ENCODE data around the gene CXCR1. TPM values are rescaled to one million over a fixed set of nuclear protein-coding genes. Genes with fewer than 3 reads are reported as not detected.

CXCR1 gene
- total RNA-seq, 1 experiment from 2014 or later, result not detected

- Histone ChIP-seq H3K9me3 (ENCODE audit: control insufficient read depth, low read depth, low read length) (no peaks in the 10 kb centered on the region), H2BK15ac (ENCODE audit: low read depth, low read length) (0 out of 2 replicates have a peak overlapping the region, but pooled peaks have one; percentile 59), H3K9ac (ENCODE audit: extremely low read depth, insufficient read length, low read length) (no peak overlapping the region), H3K14ac (ENCODE audit: insufficient read depth, low read length) (no peak overlapping the region), H3K23me2 (ENCODE audit: insufficient read length, low read depth, low read length, poor library complexity, severe bottlenecking) (no peaks in the 10 kb centered on the region), H3K27ac (ENCODE audit: insufficient read length, low read depth, low read length) (no peak overlapping the region), H2AK5ac (ENCODE audit: insufficient read length, low read length) (no peak overlapping the region), H2BK5ac (ENCODE audit: insufficient read length, low read length) (no peak overlapping the region), H3K4me1 (ENCODE audit: insufficient read depth, low read length) (no peaks in the 10 kb centered on the region; the same call in 1 of the 2 replicates), H3K4ac (ENCODE audit: low read depth, low read length) (no peak overlapping the region), H3K79me2 (ENCODE audit: insufficient read depth, low read length) (no peaks in the 10 kb centered on the region), H3K27me3 (ENCODE audit: insufficient read depth, low read length) (no peaks in the 10 kb centered on the region; the same call in 1 of the 2 replicates), H3K79me1 (ENCODE audit: insufficient read depth, low read depth, low read length, poor library complexity, severe bottlenecking) (no peaks in the 10 kb centered on the region), H3T11ph (ENCODE audit: low read length) (no peak overlapping the region), H2BK12ac (ENCODE audit: insufficient read length, low read depth, low read length) (no peak overlapping the region), H2BK20ac (ENCODE audit: low read depth, low read length, poor library complexity, severe bottlenecking) (no peak overlapping the region), H3K4me2 (ENCODE audit: insufficient read depth, insufficient read length, low read length) (no peak overlapping the region), H2AFZ (ENCODE audit: low read length) (no peak overlapping the region), H3K56ac (ENCODE audit: insufficient read length, low read depth, low read length) (no peak overlapping the region), H4K8ac (replicated peaks; ENCODE audit: insufficient read length, low read depth, low read length) (no peak overlapping the region), H2BK120ac (ENCODE audit: low read depth, low read length, poor library complexity, severe bottlenecking) (no peak overlapping the region), H4K5ac (ENCODE audit: insufficient read length, low read depth, low read length) (peak overlapping the region; percentile 46), H3K23ac (ENCODE audit: insufficient read length, low read depth, low read length) (no peak overlapping the region), H4K91ac (ENCODE audit: insufficient read length, low read depth, low read length) (no peak overlapping the region), H4K20me1 (ENCODE audit: control insufficient read depth, insufficient read depth, insufficient read length) (no peaks in the 10 kb centered on the region), H3K18ac (ENCODE audit: insufficient read length, low read depth, low read length) (no peak overlapping the region)
- H3K4me1 Mint-ChIP-seq, result peaks cover 0 to 9% of the 10 kb centered on the region in 2 experiments; a peak in 2 of 4 replicates
- no peak for TF ChIP-seq CTCF (conservative IDR thresholded peaks at IDR 0.05)
- H3K4me3 Mint-ChIP-seq, result no peak overlapping the region
- no peak overlapping the region for H3K27ac Mint-ChIP-seq
- H3K36me3 Mint-ChIP-seq (ENCODE audit: insufficient read depth in 1 of 3, low read depth in 3 of 3), result no peaks in the 10 kb centered on the region
- no peaks in the 10 kb centered on the region; a peak in 1 of 5 replicates for H3K9me3 Mint-ChIP-seq
- WGBS (ENCODE audit: extremely low coverage, insufficient read length, low lambda C conversion rate), result no CpG with 5 or more reads among the region's 3 CpGs
- H3K27me3 Mint-ChIP-seq (ENCODE audit: low read depth), result peaks cover 18% of the 10 kb centered on the region
- no peak for DNase-seq
Observed at GRCh38 chr2:218137514-218137913, 29.2 kb downstream of the CXCR1 start.

Data from H9 (cell line).